Mammary epithelial cell (primary cell): ENCODE data around the gene SOCS3.

Source experiments
- CTCF ChIP-seq, 2 donors: IDR thresholded peaks in 1 of 2; conservative IDR thresholded peaks in 1 of 2; 2 replicates each; pipeline ENCODE4 v1.5.1; 2011 to 2012; ENCODE audit warnings: inconsistent platforms in 2 of 2, low read length in 2 of 2, mild to moderate bottlenecking in 2 of 2, control low read depth in 1 of 2, low read depth in 1 of 2; ENCODE audit not compliant: insufficient read depth in 1 of 2; ENCODE audit errors: extremely low read depth in 1 of 2
- EZH2 ChIP-seq: IDR thresholded peaks from 2 replicates; pipeline ENCODE4 v1.6.1; 2012; ENCODE audit warnings: low read length, inconsistent platforms, borderline replicate concordance

- no peak for TF ChIP-seq CTCF (conservative IDR thresholded peaks at IDR 0.05 in 1 of 2, IDR thresholded peaks at IDR 0.05 in 1 of 2; ENCODE audit: extremely low read depth in 1 of 2, insufficient read depth in 1 of 2, low read depth in 1 of 2, low read length in 2 of 2)
- TF ChIP-seq EZH2: no peak
Observed at GRCh38 chr17:78318407-78318806, 41.5 kb downstream of the SOCS3 start.
